Myocyte (in vitro differentiated cells): Measurements from ENCODE around the gene TMEM135. TPM values are rescaled to one million over a fixed set of nuclear protein-coding genes. Genes with fewer than 3 reads are reported as not detected.

Experiments
- DNase-seq: peaks from one replicate; pipeline ENCODE4 v3.0.0-alpha.2; 2012; ENCODE audit warnings: low read depth
- total RNA-seq: library from RNA; depleted of rRNA; stranded (reverse); fragments of >200 nt; gene quantifications from 2 replicates; pipeline ENCODE4 v1.2.3, GENCODE V29; 2014

The TMEM135 gene
- total RNA-seq, 1 donor from 2014 or later, result 26.9 TPM

DNA sequence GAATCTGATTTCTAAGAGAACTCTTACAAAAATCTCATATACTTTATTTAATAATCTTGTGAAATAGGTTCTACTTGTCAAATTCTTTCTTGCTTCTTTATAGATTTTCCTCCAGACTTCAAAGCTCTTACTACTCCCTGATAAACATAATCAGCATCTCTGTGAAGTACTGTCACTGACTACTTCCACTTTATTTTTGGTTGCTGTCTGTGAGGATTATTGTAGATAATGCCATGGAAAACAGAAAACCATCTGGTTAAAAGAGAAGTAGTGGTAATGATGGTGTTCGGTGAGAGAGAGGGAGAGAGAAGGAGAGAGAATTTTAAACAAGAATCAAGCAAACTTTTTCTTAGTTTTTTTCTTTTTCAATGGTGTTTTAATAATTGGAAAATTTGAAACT lies 152.3 kb downstream of the TMEM135 start:
- DNase-seq, result no peak

GRCh38 chr11:87193756-87194470 lies 156.2 kb downstream of the TMEM135 start:
- no peak for DNase-seq

- no peak for DNase-seq
These were observed 157.5 kb downstream of the TMEM135 start for GRCh38 chr11:87194985-87195820.

GRCh38 chr11:87198266-87198881 lies 160.6 kb downstream of the TMEM135 start:
- DNase-seq, result no peak

DNA sequence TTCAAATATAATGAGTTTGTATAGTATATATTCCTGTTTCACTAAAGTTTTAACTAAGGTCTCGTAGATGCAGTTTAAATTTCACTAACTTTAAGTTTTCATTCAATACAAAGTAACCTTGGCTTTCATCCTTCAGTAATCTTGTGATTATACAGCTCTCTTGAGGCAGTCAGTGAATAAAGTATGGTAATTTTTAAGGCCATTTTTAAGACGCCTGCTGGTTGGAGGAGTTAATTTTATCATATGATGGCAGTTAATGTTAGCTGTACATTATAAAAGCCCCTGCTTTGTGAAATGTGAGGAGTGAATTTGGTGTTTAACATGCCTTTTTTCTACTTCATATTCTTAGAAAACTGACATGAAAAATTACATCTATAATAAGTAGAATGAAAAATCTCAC lies 163.6 kb downstream of the TMEM135 start:
- DNase-seq, result no peak

GRCh38 chr11:87203907-87204602 lies 166.3 kb downstream of the TMEM135 start:
- DNase-seq, result no peak

DNA sequence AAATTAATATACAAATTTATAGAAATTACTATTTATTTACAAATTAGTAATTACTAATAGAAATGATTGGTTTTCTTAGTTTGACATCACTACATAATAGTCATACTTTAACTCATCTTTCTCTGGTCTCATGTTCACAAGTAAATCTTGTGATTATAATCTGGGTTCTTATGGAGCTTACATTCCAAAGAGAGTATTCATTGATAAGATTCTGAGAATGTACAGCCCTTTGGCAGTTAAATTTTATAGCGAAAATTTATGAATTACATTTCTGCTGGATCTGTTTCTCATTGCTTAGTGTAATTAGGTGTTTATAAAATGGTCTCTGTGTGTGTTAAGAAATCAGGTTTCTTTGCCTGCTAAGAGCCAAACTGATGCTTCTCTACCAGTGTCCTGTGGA lies 175.2 kb downstream of the TMEM135 start:
- no peak for DNase-seq

GRCh38 chr11:87213444-87213843 lies 175.7 kb downstream of the TMEM135 start:
- DNase-seq, result no peak

- peak; percentile 13 for DNase-seq
These were observed 177.5 kb downstream of the TMEM135 start for GRCh38 chr11:87215236-87215635.

- DNase-seq, result no peak
These were observed 181.5 kb downstream of the TMEM135 start for GRCh38 chr11:87219266-87219665.

DNA sequence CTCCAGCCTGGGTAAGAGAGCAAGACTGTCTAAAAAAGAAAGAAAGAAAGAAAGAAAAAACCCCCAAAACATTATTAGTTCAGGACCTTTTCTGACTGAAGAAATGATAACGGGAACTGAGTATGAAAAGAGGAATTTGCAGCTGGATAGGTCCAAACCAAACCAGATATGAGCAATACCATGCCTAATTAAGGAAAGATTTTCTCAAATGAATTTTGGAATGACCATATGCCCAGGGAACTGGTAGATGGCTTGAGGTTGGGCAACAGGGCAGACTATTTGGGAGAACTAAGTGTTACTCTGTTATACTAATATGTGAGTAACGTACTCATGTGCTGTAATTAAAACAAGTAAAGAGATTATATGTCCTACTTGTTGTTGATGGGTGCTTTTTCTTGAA lies 186.1 kb downstream of the TMEM135 start:
- no peak for DNase-seq

- DNase-seq, result no peak
These were observed 186.8 kb downstream of the TMEM135 start for GRCh38 chr11:87224486-87224885.

GRCh38 chr11:87228820-87229219 lies 191.1 kb downstream of the TMEM135 start:
- no peak for DNase-seq

- DNase-seq, result no peak
These were observed 193.3 kb downstream of the TMEM135 start for GRCh38 chr11:87230995-87231394.

- DNase-seq, result no peak
These were observed 194.6 kb downstream of the TMEM135 start for GRCh38 chr11:87232320-87232719.

- DNase-seq, result no peak
These were observed 197.6 kb downstream of the TMEM135 start for GRCh38 chr11:87235366-87235765.

DNA sequence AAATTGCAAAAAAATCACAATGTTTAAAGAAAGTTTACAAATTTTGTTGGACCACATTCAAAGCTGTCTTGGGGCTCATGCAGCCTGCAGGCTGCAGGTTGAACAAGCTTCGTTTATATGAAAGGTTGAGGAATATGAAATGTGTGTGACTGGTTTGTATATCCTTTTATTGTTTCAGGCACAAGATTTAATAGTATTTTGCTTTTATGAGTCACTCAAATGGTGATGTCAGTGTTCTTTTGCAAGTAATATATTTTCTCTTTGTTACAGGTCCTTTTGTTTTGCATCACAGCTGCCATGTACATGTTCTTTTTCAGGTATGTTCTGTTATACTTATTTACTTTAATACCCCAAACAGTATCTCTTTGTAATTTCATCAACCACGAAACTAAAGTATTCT lies 198.6 kb downstream of the TMEM135 start:
- no peak for DNase-seq

DNA sequence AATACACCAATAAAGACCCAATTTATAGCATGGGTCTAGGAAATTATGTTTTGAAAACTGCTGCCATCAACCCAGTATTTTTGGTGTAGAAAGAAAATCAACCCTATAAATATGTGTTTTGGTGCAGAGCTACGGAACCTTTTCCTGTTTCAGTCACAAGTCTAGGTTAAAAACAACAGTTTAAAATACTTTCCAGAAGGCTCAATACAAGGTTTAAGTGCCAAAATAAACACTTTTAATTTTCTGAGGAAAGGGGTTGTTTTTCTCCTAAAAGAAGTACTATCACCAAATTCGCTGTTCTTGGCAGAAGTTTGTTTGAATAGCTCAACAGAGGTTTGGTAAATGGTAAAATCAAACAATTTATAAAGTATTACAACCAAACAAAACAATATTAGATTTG lies 201.3 kb downstream of the TMEM135 start:
- DNase-seq, result no peak

DNA sequence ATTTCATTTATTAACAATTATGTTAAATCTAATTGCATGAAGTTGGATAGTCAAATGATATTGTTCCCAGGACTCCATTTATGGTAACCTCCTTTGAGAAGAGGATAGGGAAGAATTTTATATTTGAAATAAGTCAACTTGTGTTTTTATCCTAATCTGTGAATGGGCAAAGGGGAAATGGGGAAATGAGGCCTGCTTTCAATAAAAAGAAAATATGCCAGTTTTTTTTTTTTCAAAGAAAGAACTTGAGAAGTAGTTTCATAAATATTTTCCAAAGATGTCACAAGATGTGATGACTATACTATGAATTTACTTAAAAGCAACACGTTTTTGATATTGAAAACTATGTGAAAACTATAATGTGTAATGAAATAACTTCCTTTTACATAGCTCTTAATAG lies 201.8 kb downstream of the TMEM135 start:
- no peak for DNase-seq

DNA sequence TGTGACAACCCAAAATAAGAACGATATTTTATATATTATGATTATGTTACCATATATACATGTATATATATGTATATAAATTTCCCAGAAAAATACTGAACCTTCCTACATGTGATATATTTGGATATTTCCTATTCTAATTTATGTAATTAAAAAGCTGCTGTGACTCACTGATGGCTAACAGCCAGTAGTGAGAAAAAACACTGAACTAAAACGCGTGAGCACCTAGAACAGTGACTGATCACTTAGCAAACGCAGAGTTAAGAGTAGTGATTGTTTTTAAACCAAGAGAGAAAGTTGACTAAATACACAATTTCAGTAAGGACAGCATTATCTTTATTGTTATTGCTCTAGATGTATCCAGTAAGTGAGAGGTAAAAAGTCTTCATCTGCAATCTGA lies 213.8 kb downstream of the TMEM135 start:
- DNase-seq, result no peak

DNA sequence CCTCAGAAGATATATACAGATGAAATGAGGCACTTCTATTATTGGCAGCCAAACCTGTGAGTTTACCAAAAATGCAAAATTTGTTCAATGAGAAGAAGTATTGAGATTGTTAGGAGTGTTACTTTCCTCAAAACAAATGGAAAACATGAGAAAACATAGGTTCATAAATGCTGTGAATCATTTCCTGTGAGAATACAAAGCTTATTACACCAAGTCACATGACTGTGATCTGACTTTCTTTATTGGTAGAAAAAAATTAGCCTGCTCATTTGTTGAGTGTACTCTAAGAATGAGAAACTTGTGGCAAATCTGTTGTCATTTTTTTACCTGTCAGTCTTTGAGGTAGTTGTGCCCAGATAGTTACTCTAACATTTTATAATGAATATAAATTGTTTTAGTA lies 215.1 kb downstream of the TMEM135 start:
- DNase-seq, result no peak

- DNase-seq, result peak; percentile 14
These were observed 216.8 kb downstream of the TMEM135 start for GRCh38 chr11:87254562-87254961.
